ENCODE data around the gene SLC38A3. TPM values are rescaled to one million over a fixed set of nuclear protein-coding genes. Genes with fewer than 3 reads are reported as not detected.
A peak's percentile ranks its signal among the peaks of the same experiment; 100 is the strongest.
"Not testable (repeated sequence)": the region's sequence is repeated elsewhere in the genome, so short reads cannot be mapped to it uniquely, and the experiment has no call there.

Gene SLC38A3
- total RNA-seq, 1 experiment from 2014 or later: not detected

DNA sequence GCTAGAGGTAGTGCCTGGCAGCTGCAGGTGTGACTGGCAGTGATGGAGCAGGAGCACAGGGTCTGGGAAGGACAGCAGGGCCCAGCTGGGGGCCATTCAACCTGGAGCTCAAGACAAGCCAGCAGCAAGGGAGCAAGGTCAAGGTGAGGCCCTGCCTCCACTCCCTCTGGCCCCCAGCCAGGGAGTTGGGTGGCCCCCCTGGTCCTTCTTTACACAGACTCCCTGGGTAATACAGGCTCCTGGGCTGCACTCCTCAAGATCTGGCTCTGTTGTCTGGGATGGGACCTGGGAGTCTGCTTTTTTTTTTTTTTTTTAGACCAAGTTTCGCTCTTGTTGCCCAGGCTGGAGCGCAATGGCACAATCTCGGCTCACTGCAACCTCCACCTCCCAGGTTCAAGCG is 45.4 kb downstream of the SLC38A3 start:
- no peak for DNase-seq (ENCODE audit: low spot score)

DNA sequence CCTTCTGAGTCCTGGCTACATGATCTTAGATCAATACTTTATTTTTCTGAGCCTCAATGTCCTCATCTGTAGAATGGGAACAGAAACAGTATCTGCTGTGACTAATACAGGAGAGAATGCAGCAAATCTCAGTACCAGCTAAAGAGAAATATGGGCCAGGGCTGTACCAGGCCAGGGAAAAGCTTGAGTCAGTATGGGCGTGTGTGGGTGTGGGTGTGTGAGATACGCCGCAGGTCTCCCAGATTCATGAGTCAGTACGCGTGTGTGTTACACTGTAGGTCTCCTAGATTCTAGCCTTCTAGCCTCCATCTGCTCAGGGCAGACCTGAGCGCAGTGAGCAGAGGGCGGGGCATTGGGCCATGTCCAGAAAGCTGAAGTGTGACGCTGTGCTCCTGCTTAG is 46.1 kb downstream of the SLC38A3 start:
- DNase-seq (ENCODE audit: low spot score): peak; percentile 96

DNA sequence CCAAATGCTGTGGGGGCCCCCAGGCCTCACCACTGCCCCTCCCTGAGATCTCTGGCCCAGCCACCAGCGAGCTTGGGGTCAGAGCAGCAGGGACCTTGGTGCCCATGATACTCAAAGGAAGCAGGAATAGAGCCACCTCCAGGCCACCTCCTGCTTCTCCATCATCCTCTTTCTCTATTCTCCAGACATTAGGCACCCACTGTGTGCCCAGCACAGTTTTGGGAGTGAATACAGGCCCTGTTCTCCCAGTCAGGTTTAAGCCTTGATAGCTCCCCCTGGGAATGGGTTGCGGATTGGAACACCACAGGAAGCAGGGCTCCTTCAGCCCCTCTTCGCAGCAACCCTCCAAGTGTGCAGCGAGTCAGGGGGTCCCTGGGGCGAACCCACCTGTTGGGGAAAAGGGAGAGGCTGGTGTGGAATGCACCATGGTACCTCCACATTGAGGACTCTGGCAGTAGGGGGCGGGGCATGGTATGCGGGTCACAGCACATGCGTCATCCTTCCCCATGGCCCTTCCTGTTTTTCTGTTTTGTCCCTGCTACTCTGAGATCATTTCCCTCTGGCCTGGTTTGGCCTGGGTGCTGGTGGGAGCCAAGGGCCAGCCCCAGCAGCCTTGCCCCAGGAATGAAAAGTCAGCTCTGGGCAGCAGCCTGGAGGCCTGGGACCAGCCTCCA is 49.6 kb downstream of the SLC38A3 start:
- no peak for DNase-seq (ENCODE audit: low spot score)

DNA sequence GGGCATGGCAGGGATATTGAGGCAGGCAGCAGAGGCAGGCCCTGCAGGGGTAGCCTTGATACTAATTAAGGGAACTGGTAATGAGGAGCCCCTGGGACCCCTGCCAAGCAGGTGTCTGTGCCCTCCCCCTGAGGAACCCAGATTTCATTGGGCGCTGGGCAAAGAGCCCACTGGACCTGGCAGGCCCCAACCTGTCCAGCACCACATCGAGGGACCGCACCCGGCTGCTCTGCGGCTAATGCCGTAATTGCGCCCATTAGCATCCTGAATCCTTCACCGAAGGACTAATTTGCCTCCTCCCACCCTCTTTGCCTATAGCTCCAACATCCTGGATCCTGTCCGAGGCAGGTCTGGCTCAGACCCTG is 50.2 kb downstream of the SLC38A3 start:
- no peak for DNase-seq (ENCODE audit: low spot score)

DNA sequence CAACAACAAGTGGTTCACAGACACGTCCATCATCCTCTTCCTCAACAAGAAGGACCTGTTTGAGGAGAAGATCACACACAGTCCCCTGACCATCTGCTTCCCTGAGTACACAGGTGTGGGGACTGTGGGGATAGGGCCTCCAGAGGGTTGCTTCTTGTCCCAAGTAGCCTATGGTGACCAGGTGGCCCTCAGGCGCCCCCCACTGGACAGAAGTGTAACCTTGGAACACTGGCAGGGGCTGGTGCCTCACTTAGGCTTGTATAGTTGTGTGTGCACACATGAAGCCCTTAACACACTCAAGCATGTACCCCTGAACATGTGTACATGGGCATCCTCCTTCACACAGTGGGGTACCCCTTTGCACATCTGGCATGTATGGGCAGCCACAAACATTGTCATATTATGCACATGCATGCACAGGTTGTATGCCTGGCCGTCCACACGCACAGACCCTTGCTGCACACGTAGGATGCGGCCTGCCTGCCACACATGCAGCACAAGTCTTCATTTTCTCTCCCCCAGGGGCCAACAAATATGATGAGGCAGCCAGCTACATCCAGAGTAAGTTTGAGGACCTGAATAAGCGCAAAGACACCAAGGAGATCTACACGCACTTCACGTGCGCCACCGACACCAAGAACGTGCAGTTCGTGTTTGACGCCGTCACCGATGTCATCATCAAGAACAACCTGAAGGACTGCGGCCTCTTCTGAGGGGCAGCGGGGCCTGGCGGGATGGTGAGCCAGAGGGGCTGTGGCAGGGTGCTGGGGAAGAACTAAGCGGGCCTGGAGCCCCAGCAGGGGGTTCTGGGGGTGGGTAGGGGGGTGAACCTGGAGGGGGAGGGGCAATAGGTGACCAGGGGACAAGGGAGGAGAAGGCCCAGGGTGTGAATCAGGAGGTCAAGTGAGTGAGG is 52.2 kb downstream of the SLC38A3 start:
- no peak for DNase-seq (ENCODE audit: low spot score)

DNA sequence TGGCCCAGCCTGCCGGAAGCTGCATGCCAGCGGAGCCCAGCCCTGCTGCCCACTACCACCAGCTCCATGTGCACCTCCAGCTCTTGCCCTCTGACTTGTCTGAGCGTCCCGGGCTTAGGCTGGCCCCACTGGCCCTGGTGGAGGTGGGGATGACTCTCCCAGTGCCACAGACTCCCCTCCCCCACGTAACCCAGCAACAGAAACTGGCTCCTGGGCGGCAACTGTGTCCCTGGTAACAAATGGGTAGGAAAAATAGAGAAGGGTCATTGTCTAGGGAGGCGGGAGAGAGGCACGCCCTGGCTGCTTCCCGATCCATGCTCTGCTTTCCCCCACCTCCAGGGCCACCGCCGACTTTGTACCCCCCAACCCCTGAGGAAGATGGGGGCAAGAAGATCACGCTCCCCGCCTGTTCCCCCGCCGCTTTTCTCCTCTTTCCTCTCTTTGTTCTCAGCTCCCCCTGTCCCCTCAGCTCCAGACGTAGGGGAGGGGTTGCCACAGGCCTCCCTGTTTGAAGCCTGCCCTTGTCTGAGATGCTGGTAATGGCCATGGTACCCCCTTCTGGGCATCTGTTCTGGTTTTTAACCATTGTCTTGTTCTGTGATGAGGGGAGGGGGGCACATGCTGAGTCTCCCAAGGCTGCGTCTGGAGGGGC is 53.1 kb downstream of the SLC38A3 start:
- DNase-seq (ENCODE audit: low spot score): no peak

DNA sequence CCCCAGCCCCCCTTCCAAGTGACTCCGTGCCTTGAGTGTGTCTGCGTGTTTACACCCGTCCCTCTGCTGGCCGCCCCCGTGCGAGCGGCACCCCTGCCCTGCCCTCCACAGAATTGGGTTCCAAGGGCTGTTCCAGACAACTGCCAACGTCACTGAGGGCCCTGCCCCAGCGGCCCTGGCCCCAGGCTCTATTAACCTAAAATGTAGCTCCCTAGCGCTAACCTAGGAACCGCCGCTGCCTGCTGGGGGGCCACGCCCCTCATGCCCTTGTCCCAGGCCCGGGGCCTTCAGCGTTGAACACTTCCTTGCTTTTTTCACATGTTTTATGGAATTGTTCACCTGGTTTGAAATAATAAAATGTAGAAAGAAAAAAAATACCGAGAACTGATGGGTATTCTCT is 53.9 kb downstream of the SLC38A3 start:
- no peak for DNase-seq (ENCODE audit: low spot score)

DNA sequence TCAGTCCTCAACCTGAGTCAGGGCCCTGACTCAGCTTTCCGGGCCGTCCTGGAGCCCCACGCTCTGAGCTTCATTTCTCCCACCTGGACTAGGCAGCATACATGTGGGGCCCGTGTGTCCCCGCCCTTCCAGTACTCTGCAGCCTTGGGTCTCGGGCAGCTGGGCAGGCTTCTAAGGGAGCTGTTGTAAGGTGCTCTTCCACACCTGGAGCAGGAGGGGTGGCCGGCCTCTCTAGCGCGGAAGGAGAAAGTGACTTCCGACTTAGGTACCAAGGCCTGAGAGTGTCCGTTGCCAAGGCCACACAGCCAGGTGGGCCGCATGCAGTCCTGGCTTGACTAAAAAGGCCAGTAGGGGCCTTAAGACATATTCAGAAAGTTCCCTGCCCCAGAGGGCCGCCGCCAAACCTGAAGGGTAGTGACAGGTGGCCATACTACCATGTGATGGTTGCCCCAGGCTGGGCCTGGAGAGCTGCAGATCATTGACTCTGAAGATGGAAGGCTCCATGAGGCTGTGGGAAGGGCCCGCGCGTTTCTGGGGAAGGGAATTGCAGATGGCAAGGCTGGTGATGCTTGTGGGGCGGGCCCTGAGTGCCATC is 54.5 kb downstream of the SLC38A3 start:
- DNase-seq (ENCODE audit: low spot score): no peak

DNA sequence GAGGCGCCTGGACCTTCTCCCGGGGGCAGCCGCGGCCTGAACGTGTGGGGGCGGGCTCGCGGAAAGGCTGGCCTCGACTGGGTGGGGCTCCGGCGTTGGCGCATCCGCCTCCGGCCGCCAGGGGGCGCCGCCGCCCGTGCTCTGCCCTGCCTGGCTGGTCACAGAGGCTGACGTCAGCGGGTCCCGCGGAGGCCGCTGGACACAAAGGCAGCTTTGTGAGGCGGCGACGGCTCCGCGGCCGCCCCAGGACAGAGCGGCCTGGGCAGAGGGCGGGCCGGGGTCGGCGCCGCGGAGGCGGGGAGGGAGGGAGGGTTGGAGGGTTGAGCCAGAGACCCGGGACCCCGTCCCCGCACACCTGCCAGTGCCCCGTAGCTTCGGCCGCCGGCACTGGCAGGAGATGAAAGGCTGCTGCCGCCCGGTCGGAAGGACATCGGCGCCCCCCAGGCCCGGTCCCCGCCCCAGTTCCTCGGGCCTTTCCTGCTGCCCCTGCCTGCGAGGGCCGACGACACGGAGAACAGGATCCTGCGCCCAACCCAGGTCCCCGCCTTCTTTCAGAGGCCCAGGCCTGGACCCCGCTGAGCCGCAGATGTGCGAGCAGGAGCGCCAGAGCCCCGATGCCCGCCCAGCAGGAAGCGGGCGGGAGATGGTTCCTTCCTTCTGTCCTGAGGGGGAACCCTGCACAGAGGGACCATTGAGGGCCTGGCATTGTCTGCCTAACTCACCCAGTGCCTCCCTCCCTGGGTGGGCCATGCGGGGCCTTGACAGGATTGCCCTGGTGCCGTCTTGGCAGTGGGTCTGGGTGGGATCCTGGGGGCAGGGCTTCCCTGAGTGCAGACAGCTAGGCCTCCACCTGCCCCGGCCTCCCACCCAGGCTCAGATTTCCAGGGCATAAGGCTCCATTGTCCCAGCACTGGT is 55.2 kb downstream of the SLC38A3 start:
- DNase-seq (ENCODE audit: low spot score): peak; percentile 84

DNA sequence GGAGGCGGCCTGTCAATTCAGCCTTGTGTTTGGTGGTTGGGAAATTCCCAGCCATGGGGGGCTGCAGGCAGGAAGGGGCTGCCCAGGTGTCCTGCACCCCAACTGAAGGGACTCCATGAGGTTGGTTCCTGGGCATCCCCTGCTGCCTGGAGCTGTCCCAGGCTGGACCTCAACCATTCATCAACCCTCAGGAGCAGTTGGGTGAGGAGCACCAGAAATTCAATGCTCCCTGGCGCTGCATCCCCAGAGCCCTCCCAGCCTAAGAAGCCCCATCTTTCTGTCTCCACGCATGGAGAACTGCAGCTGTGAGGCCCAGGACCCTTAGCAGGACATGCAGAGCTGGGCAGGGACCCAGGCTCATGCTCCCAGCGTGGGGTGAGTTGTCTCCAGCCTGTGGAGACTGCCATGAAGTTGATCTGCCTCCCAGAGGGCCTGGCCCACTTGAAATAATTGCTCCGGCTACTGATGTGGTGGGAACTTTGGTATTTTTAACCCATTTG is 55.9 kb downstream of the SLC38A3 start:
- no peak for DNase-seq (ENCODE audit: low spot score)

DNA sequence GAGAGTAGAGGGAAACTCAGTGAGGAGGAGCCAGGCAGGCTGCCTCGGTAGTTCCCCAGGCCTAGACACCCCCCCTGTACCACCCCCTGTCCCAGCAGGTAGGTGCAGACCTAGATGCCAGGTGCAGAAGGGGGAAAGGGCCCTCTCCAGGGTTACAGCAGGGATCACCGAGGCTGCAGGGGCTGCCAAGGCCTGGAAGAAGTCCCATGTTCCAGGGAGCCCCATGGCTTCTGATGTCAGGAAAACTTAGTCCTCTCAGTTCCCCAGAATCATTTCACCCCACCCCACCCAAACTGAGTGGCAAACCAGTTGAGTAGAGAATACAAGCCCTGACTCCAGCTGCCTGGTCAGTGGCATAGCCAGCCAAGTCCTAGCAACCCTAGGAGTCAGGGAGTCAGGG is 56.4 kb downstream of the SLC38A3 start:
- no peak for DNase-seq (ENCODE audit: low spot score)

DNA sequence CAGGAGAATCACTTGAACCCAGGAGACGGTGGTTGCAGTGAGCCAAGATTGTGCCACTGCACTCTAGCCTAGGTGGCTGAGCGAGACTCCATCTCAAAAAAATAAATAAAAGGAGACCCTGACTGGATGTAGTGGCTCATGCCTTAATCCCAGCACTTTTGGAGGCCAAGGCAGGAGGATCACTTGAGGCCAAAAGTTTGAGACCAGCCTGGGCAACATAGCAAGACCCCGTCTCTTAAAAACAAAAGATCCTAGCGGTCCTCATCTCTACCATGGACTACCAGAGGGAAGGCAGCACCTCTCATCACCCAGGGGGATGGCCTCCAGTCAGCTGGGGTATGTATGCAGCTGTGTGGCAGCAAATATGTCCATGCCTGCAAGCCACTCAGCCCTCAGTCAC is 57.1 kb downstream of the SLC38A3 start:
- DNase-seq (ENCODE audit: low spot score): not testable (repeated sequence)

DNA sequence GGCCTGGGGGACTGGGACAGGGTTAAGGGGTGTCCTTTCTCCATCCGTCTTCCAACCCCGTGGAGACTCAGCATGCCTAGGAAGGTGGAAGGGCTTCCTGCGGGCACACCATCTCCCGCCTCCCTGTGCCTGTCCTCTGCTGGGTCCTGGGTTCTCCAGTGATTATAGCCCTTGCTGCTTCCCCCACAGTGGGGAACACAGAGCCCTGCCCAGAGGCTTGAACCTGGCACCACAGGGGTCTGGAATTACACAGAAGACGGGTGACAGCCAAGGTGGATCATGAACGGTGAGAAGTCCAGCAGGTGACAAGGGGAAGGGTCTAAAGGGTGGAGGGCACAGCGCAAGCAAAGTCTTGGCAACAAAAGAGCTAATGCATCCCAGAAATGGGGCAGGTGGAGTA is 57.7 kb downstream of the SLC38A3 start:
- DNase-seq (ENCODE audit: low spot score): no peak

DNA sequence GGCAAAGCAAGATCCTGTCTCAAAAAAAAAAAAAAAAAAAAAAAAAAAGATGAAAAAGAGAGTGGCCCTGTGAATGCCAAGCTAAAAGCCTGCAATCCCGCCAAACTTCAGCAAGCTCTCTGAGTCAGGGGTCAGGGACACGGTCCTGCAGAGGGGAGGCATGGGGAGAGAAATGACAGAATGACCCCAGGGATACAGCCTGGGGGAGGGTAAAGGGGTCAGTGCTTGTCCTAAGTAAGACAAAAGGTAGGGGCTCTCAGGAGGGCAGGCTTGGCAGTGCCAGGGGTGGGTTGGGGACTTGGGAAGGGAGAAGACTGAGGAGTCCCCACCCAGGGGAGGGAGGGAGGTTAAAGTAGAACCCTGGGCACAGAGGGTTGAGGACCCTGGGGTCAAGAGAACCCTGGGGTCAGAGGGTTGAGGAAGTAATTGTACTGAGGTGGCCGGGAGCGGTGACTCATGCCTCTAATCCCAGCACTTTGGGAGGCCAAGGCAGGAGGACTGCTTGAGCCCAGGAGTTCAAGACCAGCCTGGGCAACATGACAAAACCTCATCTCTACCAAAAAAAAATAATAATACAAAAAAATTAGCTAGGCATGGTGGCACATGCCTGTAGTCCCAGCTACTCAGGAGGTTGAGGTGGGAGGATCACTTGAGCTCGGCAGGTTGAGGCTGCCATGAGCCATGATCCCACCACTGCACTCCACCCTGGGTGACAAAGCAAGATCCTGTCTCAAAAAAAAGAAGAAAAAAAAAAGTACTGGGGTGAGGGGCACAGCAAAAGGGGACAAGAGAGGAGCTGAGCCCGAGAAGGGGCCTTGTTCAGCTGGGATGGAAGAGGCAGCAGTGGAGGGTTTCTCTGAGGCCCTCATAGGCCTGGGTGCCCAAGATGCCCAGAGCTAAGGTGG is 58.7 kb downstream of the SLC38A3 start:
- no peak for DNase-seq (ENCODE audit: low spot score)

DNA sequence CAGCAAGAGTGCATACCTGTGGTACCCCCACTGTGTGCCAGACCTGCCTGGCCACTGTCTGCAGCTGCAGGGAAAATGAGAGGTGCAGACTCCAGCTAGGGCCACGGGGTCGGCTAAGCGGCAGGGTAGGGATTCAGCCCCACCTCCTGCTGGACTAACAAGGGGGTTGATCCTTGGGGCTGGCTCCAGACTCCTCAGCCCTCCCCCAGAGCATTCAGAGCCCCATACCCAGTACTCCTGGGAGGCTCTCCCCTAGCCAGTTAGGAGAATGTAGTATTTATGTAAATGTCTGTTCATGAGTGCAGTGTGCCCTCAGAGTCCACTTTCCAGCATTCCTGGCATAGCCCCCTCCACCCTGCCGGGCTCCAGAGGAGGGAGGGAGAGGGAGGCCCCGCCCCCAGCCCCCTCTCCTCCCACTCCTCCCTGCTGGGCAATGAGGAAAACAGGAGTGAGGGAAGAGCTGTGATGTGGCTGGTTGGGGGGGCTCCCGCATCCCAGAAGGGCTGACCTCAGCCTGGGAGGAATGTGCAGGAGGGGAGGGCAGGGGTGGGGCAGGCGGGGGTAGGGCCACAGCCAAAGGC is 59.4 kb downstream of the SLC38A3 start:
- DNase-seq (ENCODE audit: low spot score): peak; percentile 96

DNA sequence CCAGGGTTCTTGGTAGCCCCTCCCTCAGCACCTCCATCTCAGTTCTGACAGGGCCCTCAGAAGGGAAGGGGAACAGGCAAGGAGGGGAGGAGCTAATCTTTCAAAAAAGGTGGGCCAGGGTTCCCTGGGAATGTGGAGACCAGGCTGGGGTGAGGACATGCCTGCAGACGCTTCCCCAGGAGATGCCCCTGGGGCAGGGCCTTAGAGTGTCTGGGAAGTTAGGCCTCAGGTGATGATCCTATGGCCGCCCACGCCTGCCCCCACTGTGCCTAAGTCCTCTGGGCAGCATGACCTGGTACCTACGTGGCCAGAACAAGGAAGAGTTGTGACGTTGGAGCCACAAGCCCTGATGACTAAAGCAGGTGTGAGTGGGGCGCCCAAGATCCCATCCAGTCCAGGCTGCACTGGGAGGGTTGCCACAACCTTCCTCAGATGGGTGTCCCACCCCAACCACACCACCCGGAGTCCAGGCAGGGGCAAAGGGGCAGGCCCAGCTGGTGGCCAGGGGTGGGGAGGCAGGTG is 60.0 kb downstream of the SLC38A3 start:
- peak; percentile 73 for DNase-seq (ENCODE audit: low spot score)

DNA sequence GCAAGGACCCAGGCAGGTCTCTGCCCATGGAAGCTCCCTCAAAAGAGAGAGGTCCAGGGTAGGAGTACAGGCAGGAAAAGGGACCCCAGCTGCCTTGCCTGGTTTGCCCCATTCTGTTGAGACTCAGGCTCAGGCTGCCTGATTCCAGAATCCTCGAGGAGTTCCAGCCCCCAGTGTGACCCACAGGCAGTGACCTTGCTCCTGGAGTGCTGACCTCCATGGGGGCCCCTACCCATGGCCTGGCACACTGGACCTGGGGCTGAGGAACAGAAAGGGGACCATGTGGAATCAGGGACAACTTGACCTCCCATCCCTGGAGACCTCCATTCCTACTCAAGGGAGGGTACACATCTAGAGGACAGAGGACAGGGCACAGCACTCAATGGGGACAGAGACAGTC is 60.5 kb downstream of the SLC38A3 start:
- DNase-seq (ENCODE audit: low spot score): no peak

DNA sequence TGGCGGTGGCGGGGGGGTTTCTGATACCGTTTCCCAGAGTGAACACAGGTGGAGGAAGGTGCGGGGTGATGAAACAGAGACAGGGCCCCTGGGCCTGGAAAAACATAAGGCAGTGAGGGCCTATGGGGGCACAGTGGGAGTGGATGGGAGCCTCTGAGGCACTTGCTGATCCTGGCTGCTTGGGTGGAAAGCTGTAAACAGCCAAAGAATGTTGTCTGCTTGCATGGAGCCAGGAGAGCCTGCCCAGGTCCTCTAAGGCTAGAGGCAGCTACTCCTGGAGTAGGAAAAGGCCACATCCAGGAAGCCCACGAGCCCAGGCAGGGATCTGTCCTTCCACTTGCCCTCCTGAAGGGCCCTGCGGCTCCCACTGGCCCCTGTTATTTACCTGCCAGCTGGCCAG is 60.9 kb downstream of the SLC38A3 start:
- no peak for DNase-seq (ENCODE audit: low spot score)

DNA sequence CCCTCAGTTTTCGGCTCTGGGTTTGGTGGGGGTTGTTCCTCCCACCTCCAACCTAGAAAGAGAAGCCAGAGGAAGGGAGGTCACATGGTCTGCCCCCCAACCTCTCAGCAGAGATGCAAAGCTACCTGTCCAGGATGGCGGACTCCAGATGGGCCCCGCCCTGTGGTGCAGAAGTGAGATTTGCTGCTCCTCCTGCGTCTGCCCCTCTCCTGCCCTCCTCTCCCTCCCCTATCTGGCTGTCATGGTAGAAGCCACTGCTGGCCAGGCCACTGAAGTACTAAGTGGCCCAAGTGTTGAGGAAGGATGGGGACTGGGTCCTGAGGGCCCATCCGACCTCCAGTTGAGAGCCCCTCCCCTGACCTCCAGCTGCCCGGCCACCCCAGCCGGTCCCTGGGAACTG is 61.8 kb downstream of the SLC38A3 start:
- no peak for DNase-seq (ENCODE audit: low spot score)

All from A172 (cell line).